Lung (tissue), 12 donors: ENCODE measurements around the gene HADHB. TPM values are rescaled to one million over a fixed set of nuclear protein-coding genes. Genes with fewer than 3 reads are reported as not detected.
"Not testable (repeated sequence)": the region's sequence is repeated elsewhere in the genome, so short reads cannot be mapped to it uniquely, and the experiment has no call there.

Experiments used
- ATAC-seq: fragments of 200-7000 bp; cut with Tn5 transposase; one replicate; pipeline ENCODE4 v1.9.1; 2020; ENCODE audit warnings: moderate number of reproducible peaks; ENCODE audit not compliant: insufficient read depth, low FRiP score
- DNase-seq, 3 donors: peaks; one replicate each; pipeline ENCODE4 v3.0.0-alpha.2; 2013 to 2017
- H3K27ac ChIP-seq, 2 donors: one replicate each; pipeline ENCODE4 v1.5.1; 2013; ENCODE audit warnings: mild to moderate bottlenecking in 2 of 2, moderate library complexity in 2 of 2, control low read depth in 1 of 2, inconsistent platforms in 1 of 2, low read depth in 1 of 2, low read length in 1 of 2
- H3K27me3 ChIP-seq, 3 donors: one replicate each; pipeline ENCODE4 v1.5.1; 2013; ENCODE audit warnings: low read length in 2 of 3; ENCODE audit not compliant: control insufficient read depth in 3 of 3, insufficient read depth in 3 of 3
- H3K36me3 ChIP-seq, 4 donors: one replicate each; pipeline ENCODE4 v1.5.1; 2013; ENCODE audit warnings: low read length in 4 of 4, mild to moderate bottlenecking in 1 of 4, moderate library complexity in 1 of 4; ENCODE audit not compliant: control insufficient read depth in 4 of 4, insufficient read depth in 4 of 4
- H3K4me1 ChIP-seq, 5 donors: one replicate each; pipeline ENCODE4 v1.5.1; 2013; ENCODE audit warnings: low read length in 5 of 5, mild to moderate bottlenecking in 2 of 5, moderate library complexity in 1 of 5; ENCODE audit not compliant: control insufficient read depth in 5 of 5, insufficient read depth in 5 of 5
- H3K4me3 ChIP-seq: one replicate; pipeline ENCODE4 v1.5.1; 2013; ENCODE audit warnings: mild to moderate bottlenecking, control low read depth, moderate library complexity
- H3K9ac ChIP-seq, 2 donors: one replicate each; pipeline ENCODE4 v1.5.1; 2013; ENCODE audit warnings: low read length in 2 of 2, control low read depth in 1 of 2; ENCODE audit not compliant: insufficient read depth in 1 of 2
- H3K9me3 ChIP-seq, 4 donors: one replicate each; pipeline ENCODE4 v1.5.1; 2013; ENCODE audit warnings: low read length in 3 of 4, mild to moderate bottlenecking in 1 of 4, moderate library complexity in 1 of 4; ENCODE audit not compliant: control insufficient read depth in 4 of 4, insufficient read depth in 3 of 4
- CTCF ChIP-seq: IDR thresholded peaks from 2 replicates; pipeline ENCODE4 v1.5.1; 2012; ENCODE audit warnings: mild to moderate bottlenecking; ENCODE audit errors: control extremely low read depth, extremely low read depth
- WGBS, 2 donors: extraction: QIAGEN DNeasy Blood & Tissue Kit; methylation state at CpG; one replicate each; pipeline ENCODE4 v1.1.7; 2013; 5-methylcytosine and 5-hydroxymethylcytosine counted together
- polyA plus RNA-seq, 2 donors: library from polyadenylated mRNA; stranded (reverse); fragments of 200-250 nt; gene quantifications; one replicate each; pipeline ENCODE4 v1.2.1, GENCODE V29; 2013
- total RNA-seq, 2 donors: library from RNA; depleted of rRNA in 1 of 2; stranded (reverse); fragments of >200 nt in 1 of 2; gene quantifications; one replicate each; pipeline ENCODE4 v1.2.1, GENCODE V29; 2014 to 2021
- donor health status: control.
- donor health status: control.
- donor health status: Bipolar disorder and iron deficiency.
- donor health status: healthy.
- donor health status: DM: yes; HTN: yes; CAD: no.

The HADHB gene
- total and polyA plus RNA-seq, 4 donors = 63.1 to 140 (median 89.6) TPM

GRCh38 chr2:26316041-26316440 is 71.3 kb downstream of the HADHB start:
- DNase-seq (no peak), ATAC-seq (no peak)
- no peaks in the 10 kb centered on the region for H3K9me3 ChIP-seq
- H3K27me3 ChIP-seq = no peaks in the 10 kb centered on the region
- no peak overlapping the region for H3K4me3 ChIP-seq
- TF ChIP-seq CTCF = no peak
- H3K27ac ChIP-seq = no peak overlapping the region
- H3K36me3 ChIP-seq = no peaks in the 10 kb centered on the region
- 55 to 70% methylated on average over 2 of the region's 2 CpGs for WGBS, 2 donors
- H3K9ac ChIP-seq = no peak overlapping the region
- no peaks in the 10 kb centered on the region for H3K4me1 ChIP-seq

GRCh38 chr2:26316845-26317244 is 72.1 kb downstream of the HADHB start:
- Histone ChIP-seq H3K27me3 (no peaks in the 10 kb centered on the region), H3K4me3 (no peak overlapping the region), H3K27ac (no peak overlapping the region), H3K9me3 (peaks cover 0 to 3% (median 0%) of the 10 kb centered on the region in 4 donors), H3K36me3 (no peaks in the 10 kb centered on the region), H3K4me1 (no peaks in the 10 kb centered on the region), H3K9ac (no peak overlapping the region)
- WGBS, 2 donors = 88 to 91% methylated on average over 6 of the region's 6 CpGs
- no peak for DNase-seq
- no peak for ATAC-seq
- TF ChIP-seq CTCF = no peak

DNA sequence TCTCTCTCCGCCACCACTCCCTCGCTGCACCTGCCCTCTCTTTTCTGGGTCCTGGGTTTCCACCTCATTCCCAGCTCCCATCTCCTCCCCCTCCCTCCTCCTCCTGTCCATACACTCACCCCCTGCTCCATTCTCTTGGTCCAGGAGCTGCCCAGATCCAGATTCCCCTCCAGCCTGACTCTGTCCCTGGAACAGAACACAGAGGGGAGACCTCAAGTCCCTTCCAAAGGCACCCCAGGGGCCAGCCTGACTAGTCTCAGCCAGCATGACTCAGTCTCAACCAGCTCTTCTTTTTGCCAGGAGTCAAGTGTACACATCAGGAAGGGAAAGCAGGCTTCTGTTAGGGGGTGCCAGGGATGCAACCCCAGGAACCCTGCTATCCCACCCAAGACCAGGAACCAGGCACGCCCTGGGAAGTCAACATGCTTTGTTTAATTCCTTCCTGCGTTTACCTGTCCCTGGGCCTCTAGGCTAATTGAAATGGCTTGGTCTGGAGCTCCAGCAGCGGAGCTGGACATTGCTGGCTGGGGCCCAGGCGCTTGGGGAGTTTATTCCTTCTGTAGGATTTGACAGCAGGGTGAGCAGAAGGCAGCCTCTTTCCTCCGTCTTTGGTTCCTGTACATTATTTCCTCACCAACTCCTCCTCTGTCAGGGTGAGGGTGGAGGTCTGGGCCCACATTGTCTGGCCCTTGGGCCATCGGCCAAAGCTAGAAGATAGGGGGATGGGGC is 72.8 kb downstream of the HADHB start:
- WGBS, 2 donors = 82 to 83% methylated on average over 8 of the region's 8 CpGs
- no peak overlapping the region for H3K9ac ChIP-seq
- H3K27me3 ChIP-seq = no peaks in the 10 kb centered on the region
- no peak overlapping the region for H3K4me3 ChIP-seq
- ATAC-seq (no peak), DNase-seq (no peak)
- no peaks in the 10 kb centered on the region for H3K36me3 ChIP-seq
- H3K4me1 ChIP-seq = no peaks in the 10 kb centered on the region
- peaks cover 0 to 3% (median 0%) of the 10 kb centered on the region in 4 donors for H3K9me3 ChIP-seq
- no peak overlapping the region for H3K27ac ChIP-seq
- TF ChIP-seq CTCF = no peak

GRCh38 chr2:26318950-26319349 is 74.2 kb downstream of the HADHB start:
- H3K4me3 ChIP-seq = no peak overlapping the region
- TF ChIP-seq CTCF = no peak
- no peaks in the 10 kb centered on the region for H3K36me3 ChIP-seq
- no peak overlapping the region for H3K9ac ChIP-seq
- DNase-seq = no peak
- no peaks in the 10 kb centered on the region for H3K27me3 ChIP-seq
- peaks cover 0 to 3% (median 0%) of the 10 kb centered on the region in 4 donors for H3K9me3 ChIP-seq
- ATAC-seq = no peak
- 76 to 84% methylated on average over 6 of the region's 6 CpGs for WGBS, 2 donors
- H3K4me1 ChIP-seq = no peaks in the 10 kb centered on the region
- H3K27ac ChIP-seq = no peak overlapping the region

DNA sequence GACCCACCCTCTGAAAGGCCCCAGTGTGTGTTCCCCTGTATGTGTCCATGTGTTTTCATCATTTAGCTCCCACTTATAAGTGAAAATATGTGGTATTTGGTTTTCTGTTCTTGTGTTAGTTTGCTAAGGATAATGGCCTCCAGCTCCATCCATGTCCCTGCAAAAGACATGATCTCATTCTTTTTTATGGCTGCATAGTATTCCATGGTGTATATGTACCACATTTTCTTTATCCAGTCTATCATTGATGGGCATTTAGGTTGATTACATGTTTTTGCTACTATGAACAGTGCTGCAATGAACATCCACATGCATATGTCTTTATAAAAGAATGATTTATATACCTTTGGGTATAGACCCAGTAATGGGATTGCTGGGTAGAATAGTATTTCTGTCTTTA is 79.7 kb downstream of the HADHB start:
- not testable (repeated sequence) for H3K4me3 ChIP-seq, H3K9ac ChIP-seq, H3K27ac ChIP-seq, ATAC-seq, H3K4me1 ChIP-seq, H3K36me3 ChIP-seq, H3K9me3 ChIP-seq, DNase-seq, H3K27me3 ChIP-seq
